HUES64 (cell line): ENCODE data around the gene FAM193A.
"Not testable (repeated sequence)": the region's sequence is repeated elsewhere in the genome, so short reads cannot be mapped to it uniquely, and the experiment has no call there.

Experiments used
- H3K27ac ChIP-seq: 2 replicates; pipeline ENCODE4 v1.7.0; 2013; ENCODE audit warnings: low read depth, low read length, inconsistent platforms
- H3K27me3 ChIP-seq: 2 replicates; pipeline ENCODE4 v1.6.1; 2013; ENCODE audit warnings: mild to moderate bottlenecking, low read length; ENCODE audit not compliant: insufficient read depth
- H3K36me3 ChIP-seq: 2 replicates; pipeline ENCODE4 v1.6.1; 2013; ENCODE audit warnings: mild to moderate bottlenecking, low read length; ENCODE audit not compliant: insufficient read depth
- H3K4me1 ChIP-seq: 2 replicates; pipeline ENCODE4 v1.6.1; 2013; ENCODE audit warnings: mild to moderate bottlenecking, low read length, moderate library complexity; ENCODE audit not compliant: insufficient read depth
- H3K4me3 ChIP-seq: 2 replicates; pipeline ENCODE4 v1.5.1; 2013; ENCODE audit warnings: mild to moderate bottlenecking, low read length, moderate library complexity
- H3K9ac ChIP-seq: 2 replicates; pipeline ENCODE4 v1.6.1; 2013; ENCODE audit warnings: mild to moderate bottlenecking, low read depth, low read length
- H3K9me3 ChIP-seq: 2 replicates; pipeline ENCODE4 v1.6.1; 2013; ENCODE audit warnings: low read depth, low read length; ENCODE audit not compliant: insufficient read depth
- WGBS: fragments of 150-250, 120-280 bp; methylation state at CpG from one replicate; pipeline ENCODE4 v1.1.7; 2013; ENCODE audit warnings: missing lambda C conversion rate; 5-methylcytosine and 5-hydroxymethylcytosine counted together

Gene FAM193A

DNA sequence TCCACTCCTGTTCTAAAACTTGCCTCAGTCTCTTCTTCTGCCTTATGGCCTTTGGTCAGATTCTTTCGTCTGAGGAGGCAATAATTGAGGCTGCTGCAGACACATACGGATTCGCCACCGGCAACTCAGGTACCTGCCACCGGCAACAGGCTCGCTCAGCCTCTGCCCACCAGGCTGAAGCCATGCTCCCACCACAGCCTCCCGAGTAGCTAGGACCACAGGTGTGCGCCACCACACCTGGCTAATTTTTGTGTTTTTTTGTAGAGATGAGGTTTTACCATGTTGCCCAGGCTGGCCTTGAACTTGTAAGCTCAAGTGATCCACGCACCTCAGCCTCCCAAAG lies 193.1 kb downstream of the FAM193A start:
- 97% methylated on average over 9 of the region's 9 CpGs for WGBS
- H3K27ac ChIP-seq, result no peak overlapping the region
- H3K27me3 ChIP-seq, result no peaks in the 10 kb centered on the region
- H3K36me3 ChIP-seq, result peaks cover 42% of the 10 kb centered on the region
- no peaks in the 10 kb centered on the region for H3K9me3 ChIP-seq
- no peak overlapping the region for H3K9ac ChIP-seq
- H3K4me1 ChIP-seq, result 0 out of 2 replicates have a peak, but pooled peaks cover 3% of the 10 kb centered on the region
- H3K4me3 ChIP-seq, result no peak overlapping the region

GRCh38 chr4:2731907-2732317 lies 195.5 kb downstream of the FAM193A start:
- WGBS, result 96% methylated on average over 28 of the region's 28 CpGs
- Histone ChIP-seq H3K9ac (no peak overlapping the region), H3K4me3 (no peak overlapping the region), H3K9me3 (peaks cover 8% of the 10 kb centered on the region), H3K27me3 (no peaks in the 10 kb centered on the region), H3K4me1 (0 out of 2 replicates have a peak, but pooled peaks cover 3% of the 10 kb centered on the region), H3K27ac (no peak overlapping the region), H3K36me3 (peaks cover 39% of the 10 kb centered on the region)

- H3K27ac ChIP-seq, result no peak overlapping the region
- H3K4me3 ChIP-seq, result no peak overlapping the region
- no peak overlapping the region for H3K9ac ChIP-seq
- no peaks in the 10 kb centered on the region for H3K27me3 ChIP-seq
- 96% methylated on average over 6 of the region's 6 CpGs for WGBS
- H3K4me1 ChIP-seq, result 0 out of 2 replicates have a peak, but pooled peaks cover 3% of the 10 kb centered on the region
- peaks cover 39% of the 10 kb centered on the region for H3K36me3 ChIP-seq
- peaks cover 8% of the 10 kb centered on the region for H3K9me3 ChIP-seq
These were observed 196.1 kb downstream of the FAM193A start for GRCh38 chr4:2732526-2732925.

GRCh38 chr4:2733001-2733843 lies 196.8 kb downstream of the FAM193A start:
- Histone ChIP-seq H3K27ac (no peak overlapping the region), H3K4me1 (0 out of 2 replicates have a peak, but pooled peaks cover 3% of the 10 kb centered on the region), H3K27me3 (no peaks in the 10 kb centered on the region), H3K9ac (no peak overlapping the region), H3K36me3 (peaks cover 39% of the 10 kb centered on the region), H3K4me3 (no peak overlapping the region), H3K9me3 (peaks cover 8% of the 10 kb centered on the region)
- 94% methylated on average over 21 of the region's 21 CpGs for WGBS

GRCh38 chr4:2733844-2734574 lies 197.6 kb downstream of the FAM193A start:
- Histone ChIP-seq H3K4me3 (no peak overlapping the region), H3K27ac (no peak overlapping the region), H3K9ac (no peak overlapping the region), H3K36me3 (peaks cover 37% of the 10 kb centered on the region), H3K9me3 (peaks cover 8% of the 10 kb centered on the region), H3K27me3 (no peaks in the 10 kb centered on the region), H3K4me1 (0 out of 2 replicates have a peak, but pooled peaks cover 3% of the 10 kb centered on the region)
- WGBS, result 92% methylated on average over 2 of the region's 2 CpGs

DNA sequence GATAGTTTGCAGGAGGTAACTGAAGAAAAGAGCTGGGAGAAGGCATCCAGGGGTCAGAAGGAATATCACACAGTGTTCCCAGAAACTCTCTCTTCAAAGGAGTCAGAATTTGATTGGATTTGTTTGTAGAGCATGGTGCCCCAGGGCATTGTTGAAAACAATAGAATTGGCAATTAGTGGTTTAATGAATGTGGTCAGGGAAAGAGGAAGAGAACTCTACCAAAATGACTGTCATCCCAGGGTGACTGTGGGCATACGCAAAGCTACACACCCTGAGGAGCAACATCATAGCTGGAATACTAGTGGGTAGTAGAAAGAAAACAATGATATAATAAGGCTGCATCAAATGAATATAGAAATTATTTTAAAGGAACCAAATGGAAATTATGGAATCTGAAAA lies 198.2 kb downstream of the FAM193A start:
- H3K27ac ChIP-seq, result no peak overlapping the region
- WGBS, result 100% methylated on average over 1 of the region's 1 CpG

GRCh38 chr4:2735869-2736268 lies 199.4 kb downstream of the FAM193A start:
- no peaks in the 10 kb centered on the region for H3K27me3 ChIP-seq
- peaks cover 30% of the 10 kb centered on the region for H3K36me3 ChIP-seq
- H3K9ac ChIP-seq, result no peak overlapping the region
- H3K4me1 ChIP-seq, result 0 out of 2 replicates have a peak, but pooled peaks cover 3% of the 10 kb centered on the region
- H3K27ac ChIP-seq, result no peak overlapping the region
- H3K9me3 ChIP-seq, result peaks cover 8% of the 10 kb centered on the region
- H3K4me3 ChIP-seq, result no peak overlapping the region

More for the DNA sequence above, 198.2 kb downstream of the FAM193A start:
- Histone ChIP-seq H3K9me3 (peaks cover 8% of the 10 kb centered on the region), H3K9ac (no peak overlapping the region), H3K27me3 (no peaks in the 10 kb centered on the region), H3K4me3 (no peak overlapping the region), H3K4me1 (0 out of 2 replicates have a peak, but pooled peaks cover 3% of the 10 kb centered on the region), H3K36me3 (peaks cover 31% of the 10 kb centered on the region)

DNA sequence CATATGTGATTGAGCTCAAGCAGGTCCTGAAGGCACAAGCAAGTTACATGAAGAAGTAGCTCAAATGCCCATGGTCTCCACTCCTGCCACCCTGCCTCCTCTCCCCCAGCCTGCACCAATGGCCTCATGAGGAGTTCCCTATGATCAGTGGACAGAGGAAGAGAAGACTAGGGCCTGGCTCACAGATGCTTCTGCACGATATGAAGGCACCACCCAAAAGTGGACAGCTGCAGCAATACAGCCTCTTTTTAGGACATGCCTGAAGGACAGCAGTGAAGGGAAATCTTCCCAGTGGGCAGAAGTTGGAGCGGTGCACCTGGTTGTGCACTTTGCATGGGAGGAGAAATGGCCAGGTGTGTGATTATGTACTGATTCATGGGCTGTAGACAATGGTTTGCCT lies 201.8 kb downstream of the FAM193A start:
- H3K36me3 ChIP-seq, result peaks cover 25% of the 10 kb centered on the region
- not testable (repeated sequence) for H3K9ac ChIP-seq, H3K27me3 ChIP-seq, H3K4me1 ChIP-seq, H3K9me3 ChIP-seq, H3K27ac ChIP-seq, H3K4me3 ChIP-seq
- WGBS, result 89% methylated on average over 2 of the region's 2 CpGs

- Histone ChIP-seq H3K9ac (no peak overlapping the region), H3K4me1 (no peaks in the 10 kb centered on the region)
These were observed 205.2 kb downstream of the FAM193A start for GRCh38 chr4:2741626-2742025.

GRCh38 chr4:2742081-2742822 lies 205.8 kb downstream of the FAM193A start:
- no peak overlapping the region for H3K4me3 ChIP-seq
- WGBS, result 96% methylated on average over 27 of the region's 27 CpGs

More at GRCh38 chr4:2741626-2742025, 205.2 kb downstream of the FAM193A start:
- peaks cover 48% of the 10 kb centered on the region for H3K36me3 ChIP-seq
- H3K27ac ChIP-seq, result no peak overlapping the region
- 0 out of 2 replicates have a peak, but pooled peaks cover under 1% of the 10 kb centered on the region for H3K9me3 ChIP-seq
- no peaks in the 10 kb centered on the region for H3K27me3 ChIP-seq
- whole genome bisulfite sequencing, result 93% methylated on average over 9 of the region's 9 CpGs
- H3K4me3 ChIP-seq, result no peak overlapping the region

More at GRCh38 chr4:2742081-2742822, 205.8 kb downstream of the FAM193A start:
- no peak overlapping the region for H3K9ac ChIP-seq
- no peak overlapping the region for H3K27ac ChIP-seq
- H3K9me3 ChIP-seq, result no peaks in the 10 kb centered on the region
- H3K27me3 ChIP-seq, result no peaks in the 10 kb centered on the region
- no peaks in the 10 kb centered on the region for H3K4me1 ChIP-seq
- H3K36me3 ChIP-seq, result peaks cover 54% of the 10 kb centered on the region
